Prostate gland (tissue), 2 donors: ENCODE results near the gene DLG4.

Source experiments
- CTCF ChIP-seq, 4 experiments: fragments of 200-600 bp in 2 of 4; fragments of 450-650 bp in 2 of 4; sonication (generic) in 2 of 4; IDR thresholded peaks; 1 replicate in 3 of 4; 2 replicates in 1 of 4; pipeline ENCODE4 v1.5.1; 2016 to 2019; ENCODE audit warnings: antibody characterized with exemption in 4 of 4, mild to moderate bottlenecking in 2 of 4, moderate library complexity in 2 of 4
- POLR2AphosphoS5 ChIP-seq: sonication (generic); formaldehyde crosslinking; IDR thresholded peaks from one replicate; pipeline ENCODE4 v1.6.1; 2017; ENCODE audit warnings: antibody characterized with exemption

- TF ChIP-seq CTCF (IDR thresholded peaks at IDR 0.05) (no peak), POLR2AphosphoS5 (peak; percentile 83)
Observed at GRCh38 chr17:7141824-7142223, 77.8 kb downstream of the DLG4 start.
